ENCODE measurements around the gene STAB2. TPM values are rescaled to one million over a fixed set of nuclear protein-coding genes. Genes with fewer than 3 reads are reported as not detected.

Gene STAB2, protein sequence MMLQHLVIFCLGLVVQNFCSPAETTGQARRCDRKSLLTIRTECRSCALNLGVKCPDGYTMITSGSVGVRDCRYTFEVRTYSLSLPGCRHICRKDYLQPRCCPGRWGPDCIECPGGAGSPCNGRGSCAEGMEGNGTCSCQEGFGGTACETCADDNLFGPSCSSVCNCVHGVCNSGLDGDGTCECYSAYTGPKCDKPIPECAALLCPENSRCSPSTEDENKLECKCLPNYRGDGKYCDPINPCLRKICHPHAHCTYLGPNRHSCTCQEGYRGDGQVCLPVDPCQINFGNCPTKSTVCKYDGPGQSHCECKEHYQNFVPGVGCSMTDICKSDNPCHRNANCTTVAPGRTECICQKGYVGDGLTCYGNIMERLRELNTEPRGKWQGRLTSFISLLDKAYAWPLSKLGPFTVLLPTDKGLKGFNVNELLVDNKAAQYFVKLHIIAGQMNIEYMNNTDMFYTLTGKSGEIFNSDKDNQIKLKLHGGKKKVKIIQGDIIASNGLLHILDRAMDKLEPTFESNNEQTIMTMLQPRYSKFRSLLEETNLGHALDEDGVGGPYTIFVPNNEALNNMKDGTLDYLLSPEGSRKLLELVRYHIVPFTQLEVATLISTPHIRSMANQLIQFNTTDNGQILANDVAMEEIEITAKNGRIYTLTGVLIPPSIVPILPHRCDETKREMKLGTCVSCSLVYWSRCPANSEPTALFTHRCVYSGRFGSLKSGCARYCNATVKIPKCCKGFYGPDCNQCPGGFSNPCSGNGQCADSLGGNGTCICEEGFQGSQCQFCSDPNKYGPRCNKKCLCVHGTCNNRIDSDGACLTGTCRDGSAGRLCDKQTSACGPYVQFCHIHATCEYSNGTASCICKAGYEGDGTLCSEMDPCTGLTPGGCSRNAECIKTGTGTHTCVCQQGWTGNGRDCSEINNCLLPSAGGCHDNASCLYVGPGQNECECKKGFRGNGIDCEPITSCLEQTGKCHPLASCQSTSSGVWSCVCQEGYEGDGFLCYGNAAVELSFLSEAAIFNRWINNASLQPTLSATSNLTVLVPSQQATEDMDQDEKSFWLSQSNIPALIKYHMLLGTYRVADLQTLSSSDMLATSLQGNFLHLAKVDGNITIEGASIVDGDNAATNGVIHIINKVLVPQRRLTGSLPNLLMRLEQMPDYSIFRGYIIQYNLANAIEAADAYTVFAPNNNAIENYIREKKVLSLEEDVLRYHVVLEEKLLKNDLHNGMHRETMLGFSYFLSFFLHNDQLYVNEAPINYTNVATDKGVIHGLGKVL (N-terminal part only)
- not detected in 2 replicates for total RNA-seq (2014; rRNA removed; shearing (Covaris generic))

DNA sequence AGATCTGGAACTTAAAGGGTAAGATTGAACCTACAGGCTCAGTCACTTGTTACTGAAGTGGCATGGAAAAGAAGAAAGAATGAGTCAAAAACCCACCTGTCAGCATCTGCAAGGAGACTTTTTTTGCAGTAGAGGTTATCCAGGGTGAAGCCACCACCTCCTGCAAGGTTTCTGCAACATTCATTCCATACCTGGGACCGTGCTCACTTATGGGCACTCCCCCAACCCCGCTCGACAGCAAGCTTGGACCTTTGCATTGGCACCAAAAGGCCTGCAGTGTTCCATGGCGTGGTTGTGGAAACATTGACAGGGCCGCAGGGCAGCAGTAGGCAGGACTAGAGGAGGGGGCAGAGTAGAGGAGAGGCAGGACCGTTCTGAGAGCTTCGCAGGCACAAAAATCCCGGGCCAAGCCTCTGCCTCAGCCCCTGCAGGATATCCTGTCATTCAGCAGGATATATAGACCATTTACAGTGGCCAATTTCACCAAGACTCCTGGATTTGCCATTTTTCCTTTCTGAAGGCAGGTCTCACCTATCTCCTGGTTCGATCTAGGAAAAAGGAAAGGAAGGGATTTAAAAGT lies at the start of gene STAB2:
STAB2 (plus strand) TSS at position 483 of the 580 bp plus-strand sequence. CDS start 204 bp downstream, outside the sequence.
- no peak for DNase-seq (ENCODE audit: low read depth)

DNA sequence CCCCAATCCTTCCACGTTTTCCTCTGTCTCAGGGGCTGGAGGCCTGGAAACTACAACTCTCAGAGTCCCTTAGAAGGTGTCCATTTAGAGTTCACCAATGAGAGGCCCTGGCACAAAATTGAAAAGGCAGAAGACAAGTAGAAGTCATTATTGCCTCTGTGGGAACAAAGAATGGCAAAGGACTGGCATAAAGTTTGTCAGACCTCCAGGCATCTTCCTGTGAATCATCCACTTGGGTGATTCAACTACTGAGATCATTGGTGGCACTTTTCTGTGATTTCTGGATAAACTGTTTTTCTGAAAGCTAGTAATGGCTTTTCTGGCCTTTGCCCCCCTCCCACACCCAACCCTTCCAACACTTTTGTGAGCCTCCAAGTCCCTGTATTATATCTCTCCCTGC lies 48.7 kb upstream of the STAB2 start:
- peak; percentile 47 for DNase-seq (ENCODE audit: low read depth)

DNA sequence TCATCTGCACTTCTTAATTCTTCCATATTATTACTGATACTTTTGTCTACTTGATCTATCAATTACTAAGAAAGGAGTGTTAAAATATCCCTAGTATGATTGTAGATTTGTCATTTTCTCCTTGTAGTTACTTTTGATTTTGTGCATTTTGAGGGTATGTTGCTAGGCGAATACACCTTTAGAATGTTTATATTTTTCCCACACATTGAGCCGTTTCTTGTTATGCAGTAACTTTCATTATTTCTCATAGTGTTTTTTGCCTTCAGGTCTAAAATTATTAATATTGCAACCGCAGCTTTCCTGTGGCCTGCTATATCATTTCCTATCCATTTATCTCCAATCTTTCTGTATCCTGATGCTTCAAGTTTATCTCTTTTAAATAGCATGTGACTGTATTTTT lies 46.8 kb upstream of the STAB2 start:
- DNase-seq (ENCODE audit: low read depth): no peak

DNA sequence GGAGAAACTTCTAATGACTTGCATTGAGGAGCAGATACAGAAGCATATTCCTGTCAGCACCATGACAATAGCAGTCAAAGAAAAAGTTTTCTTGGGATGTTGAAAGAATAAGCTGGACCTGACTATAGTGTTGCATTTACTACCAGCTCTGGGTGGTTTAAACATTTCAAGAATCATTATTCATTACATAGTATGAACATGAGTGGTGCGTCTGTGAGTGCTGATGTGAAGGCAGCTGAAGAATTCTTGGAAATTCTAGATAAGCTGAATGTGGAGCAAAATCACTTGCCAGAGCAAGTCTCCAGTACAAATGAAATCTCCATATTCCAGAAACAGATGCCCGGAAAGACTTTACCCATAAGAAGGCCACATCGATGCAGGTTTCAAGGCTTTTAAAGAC lies 45.0 kb upstream of the STAB2 start:
- DNase-seq (ENCODE audit: low read depth): no peak

DNA sequence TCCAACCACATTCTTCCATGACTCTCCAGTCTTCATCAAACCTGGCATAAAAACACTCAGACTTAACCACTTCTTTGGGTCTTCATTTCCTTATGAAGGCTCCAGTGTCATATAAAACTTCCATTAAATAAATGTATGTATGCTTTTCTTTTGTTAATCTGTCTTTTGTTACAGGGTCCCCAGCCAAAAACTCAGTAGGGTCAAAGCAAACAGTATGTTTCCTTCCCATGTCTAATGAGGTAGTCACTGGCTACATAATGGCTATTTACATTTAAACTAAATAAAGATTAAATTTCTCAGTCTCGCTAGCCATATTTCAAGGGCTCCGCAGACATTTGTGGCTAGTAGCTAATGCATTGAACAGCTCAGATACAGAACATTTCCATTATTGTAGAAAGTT lies 40.1 kb upstream of the STAB2 start:
- DNase-seq (ENCODE audit: low read depth): no peak

DNA sequence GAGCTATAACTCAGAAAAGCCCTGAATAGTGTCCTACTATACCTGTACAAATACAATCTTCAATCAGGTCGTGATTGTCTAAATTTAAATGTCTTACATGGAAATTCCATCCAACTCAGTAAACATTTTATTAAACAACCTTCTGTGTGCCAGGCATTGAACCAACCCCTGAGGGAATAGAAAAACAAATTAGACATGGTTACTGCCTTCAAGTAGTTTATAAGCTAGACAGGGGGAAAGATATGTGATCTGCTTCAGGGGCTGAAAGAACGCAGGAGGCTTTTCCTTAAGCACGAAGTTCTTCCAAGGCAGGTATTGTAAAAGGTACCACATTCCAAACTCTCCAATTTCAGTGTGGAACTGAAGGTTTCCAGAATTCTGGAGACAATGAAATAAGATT lies 39.7 kb upstream of the STAB2 start:
- no peak for DNase-seq (ENCODE audit: low read depth)

DNA sequence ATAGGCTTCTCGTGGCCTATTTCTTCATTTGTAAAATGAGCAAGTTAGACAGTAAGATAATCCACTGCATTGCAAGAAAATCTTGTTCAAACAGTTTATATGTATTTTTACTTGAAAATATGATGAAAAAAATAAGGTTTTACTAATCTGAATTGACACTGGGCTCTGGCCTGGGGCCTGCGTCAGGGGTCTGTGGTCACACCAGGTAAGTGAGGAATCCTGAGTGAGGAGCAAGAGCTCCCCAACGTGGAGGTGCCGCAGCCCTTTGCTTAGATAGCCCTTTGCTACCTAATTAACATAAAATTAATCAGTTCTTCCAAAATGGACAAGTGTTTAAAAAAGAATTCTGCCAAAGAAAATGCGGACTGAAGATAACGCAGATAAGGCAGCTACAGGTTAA lies 39.1 kb upstream of the STAB2 start:
- DNase-seq (ENCODE audit: low read depth): no peak

DNA sequence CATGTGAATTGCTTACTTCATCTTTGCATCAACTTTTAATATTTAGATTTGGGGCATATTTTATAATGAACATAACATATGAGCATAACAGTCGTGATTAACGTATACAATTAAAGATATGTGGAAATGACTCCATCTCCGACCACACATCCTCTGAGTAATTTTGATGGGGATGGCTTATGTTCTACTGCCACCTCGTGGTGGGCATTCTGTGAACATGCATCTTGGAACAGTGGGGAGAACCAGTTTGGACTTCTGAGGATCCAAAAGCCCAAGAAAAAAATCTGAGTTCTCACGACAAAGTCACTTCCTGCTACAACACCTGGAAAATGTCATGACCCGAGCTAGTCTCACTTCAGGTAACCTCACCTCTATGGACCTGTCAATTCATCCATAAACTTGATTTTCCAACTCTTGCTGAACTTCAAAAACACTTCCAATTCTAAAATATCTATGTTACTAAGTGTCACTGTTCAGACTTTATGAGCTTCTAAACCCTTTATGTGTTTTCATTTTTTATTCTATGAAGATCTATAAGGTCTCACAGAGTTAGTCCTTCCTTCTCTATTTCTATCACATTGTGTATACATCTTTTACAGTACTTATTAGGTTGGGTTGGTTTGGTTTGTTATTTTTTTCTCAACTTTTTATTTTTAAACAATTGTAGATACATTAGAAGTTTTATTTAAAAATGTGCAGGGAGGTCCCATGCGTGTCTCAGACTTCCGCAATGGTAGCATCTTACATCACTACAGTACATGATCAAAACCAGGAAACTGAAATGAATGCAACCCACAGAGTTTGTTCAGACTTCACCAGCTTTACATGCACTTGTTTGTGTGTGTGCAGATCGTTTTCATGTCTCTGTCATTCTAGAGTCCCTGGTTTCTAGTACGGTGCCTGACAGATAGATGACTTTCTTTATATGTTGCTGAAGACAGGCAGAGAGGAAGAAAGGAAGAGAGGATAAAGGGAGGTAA lies 38.2 kb upstream of the STAB2 start:
- DNase-seq (ENCODE audit: low read depth): peak; percentile 67

DNA sequence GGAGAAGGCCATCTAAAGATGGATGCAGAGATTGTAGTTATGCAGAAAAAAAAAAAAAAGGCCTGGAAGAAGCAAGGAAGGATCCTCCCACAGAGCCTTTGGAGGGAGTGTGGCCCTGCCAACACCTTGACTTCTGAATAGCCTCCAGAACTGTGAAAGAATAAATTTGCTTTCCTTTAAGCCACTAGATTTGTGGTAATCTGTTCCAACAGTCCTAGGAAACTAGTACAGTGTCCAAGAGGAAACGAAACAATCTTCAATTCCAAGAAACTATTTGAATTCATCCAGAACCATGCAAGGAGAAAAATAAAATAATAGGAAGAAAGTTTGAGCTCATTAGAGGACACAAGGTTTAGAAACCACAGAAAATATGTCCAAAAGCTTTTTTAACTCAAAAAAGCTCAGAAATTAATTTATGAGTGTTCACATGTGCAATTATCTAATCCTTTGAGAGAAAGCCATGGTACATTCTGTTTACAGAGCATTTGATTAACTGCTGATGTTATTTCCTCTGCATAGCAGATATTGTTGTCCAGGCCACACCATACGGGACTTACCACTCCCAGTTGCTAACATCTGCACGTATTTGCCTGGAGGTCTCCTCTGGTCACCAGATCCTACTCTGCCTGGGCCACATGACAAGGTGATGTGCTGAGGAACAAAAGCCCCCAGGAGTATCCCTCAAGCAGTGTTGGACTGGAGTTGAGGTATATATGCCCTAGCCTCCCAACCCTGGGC lies 30.0 kb upstream of the STAB2 start:
- DNase-seq (ENCODE audit: low read depth): no peak

DNA sequence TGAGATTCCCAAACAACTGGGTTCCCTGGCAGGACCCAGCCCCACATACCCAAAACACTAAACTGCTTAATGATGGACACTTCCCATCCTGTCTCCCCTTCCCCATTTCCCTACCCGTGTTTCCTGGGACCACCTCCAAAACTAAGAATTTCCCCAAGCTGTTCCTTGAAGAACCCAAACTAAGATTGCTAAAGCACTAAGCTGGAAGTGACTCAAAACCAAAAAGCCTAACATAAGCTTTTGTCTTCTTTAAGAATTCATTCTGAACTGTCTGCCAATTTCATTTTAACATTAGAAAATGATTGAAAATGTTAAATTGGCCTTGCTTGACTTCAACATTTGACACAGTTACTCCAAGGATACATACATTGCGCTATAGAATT lies 29.5 kb upstream of the STAB2 start:
- no peak for DNase-seq (ENCODE audit: low read depth)

DNA sequence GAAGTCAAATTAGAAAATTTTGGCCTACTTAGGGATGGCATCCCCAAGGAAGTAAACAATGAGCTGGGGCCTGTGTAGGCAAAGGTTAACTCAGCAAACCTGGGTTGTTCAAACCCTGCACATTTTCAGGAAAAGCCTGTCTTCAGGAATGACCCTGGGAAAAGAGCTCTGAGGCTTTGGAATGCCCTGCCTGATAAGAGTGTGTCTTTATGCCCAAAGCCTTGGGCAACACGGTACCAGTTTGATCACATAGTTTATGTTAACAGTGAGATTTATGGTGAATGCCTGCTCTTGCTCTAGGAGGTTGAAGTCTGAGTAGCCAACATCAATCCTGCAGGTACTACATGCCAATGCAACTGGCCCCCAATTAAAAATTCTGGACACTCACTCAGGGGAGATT lies 28.2 kb upstream of the STAB2 start:
- DNase-seq (ENCODE audit: low read depth): no peak

DNA sequence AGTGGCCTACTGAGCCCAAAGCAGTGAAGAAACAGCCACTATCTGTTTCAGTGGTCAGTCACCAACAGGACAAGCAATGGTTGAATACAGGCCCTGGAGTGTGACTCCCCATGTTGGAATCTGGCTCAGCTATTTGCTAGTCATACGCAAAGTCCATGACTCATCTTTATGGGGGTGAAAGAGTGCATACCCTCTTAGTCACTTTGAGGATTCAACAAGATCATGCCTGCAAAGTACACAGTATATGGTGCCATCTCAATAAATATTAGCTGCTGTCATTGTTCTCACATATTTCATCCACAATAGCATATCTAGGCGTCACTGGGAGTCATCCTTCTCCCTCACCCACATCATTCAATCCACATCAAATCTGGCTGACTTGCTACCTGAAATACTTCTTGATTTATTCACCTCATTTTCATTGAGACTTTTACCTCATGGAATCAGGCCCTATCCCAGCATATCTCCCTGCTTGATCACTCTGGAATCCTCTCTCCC lies 26.4 kb upstream of the STAB2 start:
- peak; percentile 99 for DNase-seq (ENCODE audit: low read depth)

DNA sequence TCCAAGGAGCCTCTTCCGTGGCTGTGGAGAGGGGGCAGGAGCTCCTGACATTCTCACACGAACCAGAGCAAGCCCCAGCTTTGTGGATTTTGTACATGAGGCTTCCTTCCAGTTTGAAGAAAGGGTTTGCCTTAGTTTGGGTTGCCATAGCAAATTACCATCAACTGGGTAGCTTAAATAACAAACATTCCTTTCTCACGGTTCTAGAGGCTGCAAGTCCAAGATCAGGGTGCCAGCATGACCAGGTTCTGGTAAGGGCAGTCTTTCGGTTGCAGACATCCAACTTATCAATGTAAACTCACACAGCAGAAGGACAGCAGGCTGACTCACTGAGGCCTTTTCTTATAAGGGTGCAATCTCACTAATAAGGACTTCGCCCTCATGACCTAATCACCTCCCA lies 25.9 kb upstream of the STAB2 start:
- peak; percentile 80 for DNase-seq (ENCODE audit: low read depth)

DNA sequence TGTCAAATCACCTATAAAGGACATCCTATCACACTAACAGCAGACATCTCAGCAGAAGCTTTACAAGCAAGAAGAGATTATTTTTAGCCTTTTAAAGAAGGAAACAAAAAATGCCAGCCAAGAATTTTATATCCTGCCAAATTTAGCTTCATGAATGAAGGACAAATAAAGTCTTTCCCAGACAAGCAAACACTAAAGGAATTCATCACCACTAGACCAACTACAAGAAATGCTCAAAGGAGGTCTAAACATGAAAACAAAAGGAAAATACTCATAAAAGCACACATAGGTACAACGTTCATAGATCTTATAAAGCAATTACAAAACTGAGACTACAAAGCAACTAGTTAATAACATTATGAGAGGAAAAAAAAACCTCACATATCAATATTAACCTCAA lies 20.7 kb upstream of the STAB2 start:
- no peak for DNase-seq (ENCODE audit: low read depth)

DNA sequence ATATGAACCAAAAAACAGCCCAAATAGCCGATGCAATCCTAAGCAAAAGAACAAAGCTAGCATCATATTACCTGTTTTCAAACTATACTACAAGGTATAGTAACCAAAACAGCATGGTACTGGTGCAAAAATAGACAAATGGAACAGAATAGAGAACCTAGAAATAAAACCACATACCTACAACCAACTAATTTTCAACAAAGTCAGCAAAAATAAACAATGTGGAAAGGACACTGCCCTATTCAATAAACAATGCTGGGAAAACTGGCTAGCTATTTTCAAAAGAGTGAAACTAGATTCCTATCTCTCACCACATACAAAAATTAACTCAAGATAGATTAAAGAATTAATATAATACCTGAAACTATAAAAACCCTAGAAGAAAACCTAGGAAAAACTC lies 17.8 kb upstream of the STAB2 start:
- DNase-seq (ENCODE audit: low read depth): peak; percentile 20

DNA sequence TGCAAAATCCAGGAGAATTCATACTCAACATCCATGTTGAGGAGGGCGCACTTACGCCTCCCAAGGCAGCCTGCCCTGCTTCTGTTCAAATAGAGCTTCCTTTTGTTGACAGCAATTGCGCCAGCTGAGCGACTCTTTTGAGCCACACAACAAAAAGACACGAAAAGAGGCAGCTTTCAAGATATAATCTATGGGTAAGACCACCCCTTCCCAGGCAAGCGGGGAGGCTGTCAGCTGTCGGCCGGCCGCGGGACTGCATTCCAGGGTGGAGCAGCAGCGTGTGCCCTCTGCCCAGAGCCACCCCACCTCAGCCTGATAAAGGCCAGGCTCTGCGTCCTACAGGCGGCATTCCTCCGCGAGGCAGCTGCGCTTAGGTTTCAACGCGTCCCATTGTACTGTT lies 15.8 kb upstream of the STAB2 start:
- DNase-seq (ENCODE audit: low read depth): no peak

DNA sequence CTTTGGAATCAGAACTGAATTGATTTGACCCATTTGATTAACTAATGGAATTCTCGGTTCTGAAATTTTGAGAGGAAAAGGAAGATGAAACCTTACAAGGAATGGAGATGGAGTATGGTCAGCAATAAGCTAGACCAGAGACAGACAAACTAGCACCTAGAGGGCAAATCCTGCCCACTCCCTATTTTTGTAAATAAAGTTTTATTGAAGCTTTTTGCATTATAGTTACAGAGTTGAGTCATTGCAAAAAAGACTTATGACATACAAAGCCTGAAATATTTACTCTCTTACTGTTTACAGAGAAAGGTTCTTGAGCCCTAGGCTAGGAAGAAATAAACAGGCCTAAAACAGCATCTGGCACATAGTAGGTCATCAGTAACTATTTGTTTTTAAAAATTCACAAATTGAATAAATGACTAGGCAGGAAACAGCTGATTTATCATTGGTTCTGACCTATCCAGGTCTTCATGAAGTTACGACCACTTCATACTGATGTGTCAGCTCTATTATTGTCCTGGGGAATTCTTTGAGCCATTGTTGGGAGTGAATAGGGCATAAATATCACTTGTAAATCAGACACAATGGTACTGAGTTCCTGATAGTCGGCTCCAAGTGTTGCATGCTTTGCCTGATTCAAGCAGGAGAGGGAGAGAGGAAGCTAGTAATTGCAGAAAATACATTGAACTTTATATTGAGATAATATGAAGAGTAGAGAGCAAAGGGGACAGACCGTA lies 14.6 kb upstream of the STAB2 start:
- DNase-seq (ENCODE audit: low read depth): no peak

DNA sequence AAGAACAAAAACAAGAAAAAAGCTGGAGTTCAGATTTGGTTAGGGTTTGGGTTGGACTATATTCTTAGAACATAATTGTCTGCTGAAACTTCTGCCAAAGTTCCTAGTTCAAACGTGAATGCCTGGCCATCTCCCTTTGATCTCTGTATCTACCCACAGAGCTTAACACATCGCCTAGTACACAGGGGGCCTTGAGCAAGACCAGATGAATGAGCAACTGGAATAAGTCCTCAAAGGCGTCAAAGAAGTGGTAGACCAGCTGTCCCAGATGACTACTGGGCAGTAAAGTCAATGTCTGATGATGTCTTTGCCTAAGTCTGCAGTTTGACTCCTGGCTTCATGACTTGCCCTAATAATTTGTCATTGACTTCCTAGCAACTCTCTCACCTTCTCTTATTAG lies 13.9 kb upstream of the STAB2 start:
- no peak for DNase-seq (ENCODE audit: low read depth)

DNA sequence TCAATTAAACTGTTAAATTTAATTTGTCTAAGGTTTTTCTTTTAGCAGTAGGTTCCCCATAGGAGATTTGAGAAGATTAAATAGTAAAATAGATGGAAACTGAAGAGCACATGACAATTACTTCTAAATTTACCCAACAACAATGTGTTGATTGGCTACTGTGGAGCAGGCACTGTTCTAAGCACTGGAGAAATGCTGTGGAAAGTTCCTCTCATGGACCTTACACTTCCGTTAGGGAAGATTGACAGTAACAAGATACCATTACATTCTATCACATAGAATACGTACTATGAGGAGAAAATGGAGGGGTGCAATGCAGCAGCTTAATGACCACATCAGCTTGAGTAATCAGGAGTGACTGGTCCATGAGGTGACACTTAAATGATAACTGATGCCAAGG lies 8.1 kb upstream of the STAB2 start:
- no peak for DNase-seq (ENCODE audit: low read depth)

Data from M059J (cell line).